Glutamatergic neuron (in vitro differentiated cells): Measurements from ENCODE around the gene CCND1. TPM values are rescaled to one million over a fixed set of nuclear protein-coding genes. Genes with fewer than 3 reads are reported as not detected.

Experiments used
- DNase-seq: peaks from one replicate; pipeline ENCODE4 v3.0.0; 2022
- H3K27ac Mint-ChIP-seq: one replicate; pipeline ENCODE4 v1.8.0; 2020; ENCODE audit warnings: mild to moderate bottlenecking, mixed read lengths, inconsistent platforms; ENCODE audit not compliant: unreplicated experiment
- H3K27me3 Mint-ChIP-seq: one replicate; pipeline ENCODE4 v1.8.0; 2020; ENCODE audit warnings: mild to moderate bottlenecking, moderate library complexity, mixed read lengths, inconsistent platforms; ENCODE audit not compliant: unreplicated experiment
- H3K36me3 Mint-ChIP-seq: one replicate; pipeline ENCODE4 v1.8.0; 2020; ENCODE audit warnings: mild to moderate bottlenecking, mixed read lengths, inconsistent platforms; ENCODE audit not compliant: unreplicated experiment
- H3K4me1 Mint-ChIP-seq: one replicate; pipeline ENCODE4 v1.8.0; 2020; ENCODE audit warnings: mild to moderate bottlenecking, low read depth, mixed read lengths, inconsistent platforms; ENCODE audit not compliant: unreplicated experiment
- H3K4me3 Mint-ChIP-seq: one replicate; pipeline ENCODE4 v1.8.0; 2020; ENCODE audit warnings: mild to moderate bottlenecking, mixed read lengths, inconsistent platforms; ENCODE audit not compliant: unreplicated experiment
- H3K9me3 Mint-ChIP-seq: one replicate; pipeline ENCODE4 v1.8.0; 2020; ENCODE audit warnings: mild to moderate bottlenecking, moderate library complexity, mixed read lengths, inconsistent platforms; ENCODE audit not compliant: unreplicated experiment
- CTCF ChIP-seq: fragments of 200-600 bp; sonication (generic); IDR thresholded peaks from one replicate; pipeline ENCODE4 v1.5.0; 2021; ENCODE audit not compliant: partially characterized antibody, unreplicated experiment
- total RNA-seq: library from RNA; stranded (reverse); fragmentation: NEBNext Ultra II Directional; extraction: Animal tissue kit (Norgen Biotek cat#: 25700); gene quantifications from one replicate; pipeline ENCODE4 v1.2.1, GENCODE V29; 2021; ENCODE audit not compliant: unreplicated experiment

Gene CCND1
- total RNA-seq, 1 donor from 2014 or later: 36.1 TPM

GRCh38 chr11:69639831-69640230 is 1.1 kb upstream of the CCND1 start:
- Mint-ChIP-seq H3K4me1 (peaks cover 6% of the 10 kb centered on the region), H3K27ac (no peak overlapping the region), H3K9me3 (peaks cover 7% of the 10 kb centered on the region), H3K4me3 (peak overlapping the region; percentile 77), H3K27me3 (peaks cover 12% of the 10 kb centered on the region), H3K36me3 (no peaks in the 10 kb centered on the region)
- DNase-seq: no peak
- TF ChIP-seq CTCF: no peak

DNA sequence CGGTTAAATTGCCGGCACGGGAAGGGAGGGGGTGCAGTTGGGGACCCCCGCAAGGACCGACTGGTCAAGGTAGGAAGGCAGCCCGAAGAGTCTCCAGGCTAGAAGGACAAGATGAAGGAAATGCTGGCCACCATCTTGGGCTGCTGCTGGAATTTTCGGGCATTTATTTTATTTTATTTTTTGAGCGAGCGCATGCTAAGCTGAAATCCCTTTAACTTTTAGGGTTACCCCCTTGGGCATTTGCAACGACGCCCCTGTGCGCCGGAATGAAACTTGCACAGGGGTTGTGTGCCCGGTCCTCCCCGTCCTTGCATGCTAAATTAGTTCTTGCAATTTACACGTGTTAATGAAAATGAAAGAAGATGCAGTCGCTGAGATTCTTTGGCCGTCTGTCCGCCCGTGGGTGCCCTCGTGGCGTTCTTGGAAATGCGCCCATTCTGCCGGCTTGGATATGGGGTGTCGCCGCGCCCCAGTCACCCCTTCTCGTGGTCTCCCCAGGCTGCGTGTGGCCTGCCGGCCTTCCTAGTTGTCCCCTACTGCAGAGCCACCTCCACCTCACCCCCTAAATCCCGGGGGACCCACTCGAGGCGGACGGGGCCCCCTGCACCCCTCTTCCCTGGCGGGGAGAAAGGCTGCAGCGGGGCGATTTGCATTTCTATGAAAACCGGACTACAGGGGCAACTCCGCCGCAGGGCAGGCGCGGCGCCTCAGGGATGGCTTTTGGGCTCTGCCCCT is 529 bp upstream of the CCND1 start:
- H3K4me1 Mint-ChIP-seq: peaks cover 6% of the 10 kb centered on the region
- peak; percentile 53 for DNase-seq
- TF ChIP-seq CTCF: no peak
- H3K27me3 Mint-ChIP-seq: peaks cover 12% of the 10 kb centered on the region
- no peaks in the 10 kb centered on the region for H3K36me3 Mint-ChIP-seq
- H3K9me3 Mint-ChIP-seq: peaks cover 7% of the 10 kb centered on the region
- H3K27ac Mint-ChIP-seq: no peak overlapping the region
- H3K4me3 Mint-ChIP-seq: peak overlapping the region; percentile 77

DNA sequence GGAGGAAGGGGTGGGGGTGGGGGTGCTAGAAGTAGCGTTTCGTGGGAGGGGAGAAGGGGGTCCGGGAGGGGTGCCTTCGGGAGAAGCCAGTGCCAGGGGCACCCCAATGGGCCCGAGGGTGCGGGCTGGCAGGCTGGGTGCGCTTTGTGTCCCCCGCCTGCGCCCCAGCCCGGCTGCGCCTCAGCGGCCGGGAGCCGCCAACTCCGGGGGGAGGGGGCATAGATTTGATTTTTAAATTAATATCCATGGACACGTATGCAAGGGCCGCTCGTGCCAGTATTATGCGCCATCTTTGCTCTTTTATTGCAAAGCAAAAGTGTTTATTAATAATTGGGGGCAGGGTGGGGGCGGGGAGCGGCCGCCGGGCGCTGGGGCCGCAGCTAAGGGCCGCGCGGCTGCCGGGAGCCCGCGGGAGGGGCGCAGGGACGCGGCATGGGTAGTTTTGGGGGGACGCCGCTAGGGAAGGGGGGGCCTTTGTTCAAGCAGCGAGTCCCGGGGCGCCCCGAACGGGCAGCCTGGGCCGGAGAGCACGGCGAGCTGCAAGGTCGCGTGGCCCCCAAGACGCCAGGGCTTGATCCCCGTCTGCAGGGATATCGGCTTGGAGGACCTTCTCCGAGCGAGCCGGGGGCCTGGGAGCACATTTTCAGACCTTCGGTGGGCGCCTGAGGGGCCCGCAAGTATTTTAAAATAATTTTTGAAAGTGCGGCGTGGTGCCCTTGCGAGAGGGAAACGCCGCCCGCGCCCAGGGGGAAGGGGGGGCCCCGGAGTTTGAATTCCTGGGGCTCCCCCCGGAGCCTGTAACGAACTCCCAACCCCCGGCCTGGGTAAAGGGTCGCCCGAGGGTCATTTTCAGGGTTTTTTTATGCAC is 959 bp downstream of the CCND1 start:
- Mint-ChIP-seq H3K36me3 (no peaks in the 10 kb centered on the region), H3K27me3 (peaks cover 10% of the 10 kb centered on the region), H3K4me1 (peaks cover 2% of the 10 kb centered on the region), H3K9me3 (peaks cover 6% of the 10 kb centered on the region), H3K4me3 (peak overlapping the region; percentile 81), H3K27ac (no peak overlapping the region)
- TF ChIP-seq CTCF: no peak
- no peak for DNase-seq

GRCh38 chr11:69642549-69642912 is 1.6 kb downstream of the CCND1 start:
- Mint-ChIP-seq H3K9me3 (peaks cover 6% of the 10 kb centered on the region), H3K27ac (no peak overlapping the region), H3K27me3 (peaks cover 8% of the 10 kb centered on the region), H3K4me3 (no peak overlapping the region), H3K36me3 (no peaks in the 10 kb centered on the region), H3K4me1 (peaks cover 2% of the 10 kb centered on the region)
- no peak for DNase-seq
- no peak for TF ChIP-seq CTCF
